ENCODE data around the gene RRAS.
A peak's percentile ranks its signal among the peaks of the same experiment; 100 is the strongest.
"Not testable (repeated sequence)": the region's sequence is repeated elsewhere in the genome, so short reads cannot be mapped to it uniquely, and the experiment has no call there.

RRAS gene

DNA sequence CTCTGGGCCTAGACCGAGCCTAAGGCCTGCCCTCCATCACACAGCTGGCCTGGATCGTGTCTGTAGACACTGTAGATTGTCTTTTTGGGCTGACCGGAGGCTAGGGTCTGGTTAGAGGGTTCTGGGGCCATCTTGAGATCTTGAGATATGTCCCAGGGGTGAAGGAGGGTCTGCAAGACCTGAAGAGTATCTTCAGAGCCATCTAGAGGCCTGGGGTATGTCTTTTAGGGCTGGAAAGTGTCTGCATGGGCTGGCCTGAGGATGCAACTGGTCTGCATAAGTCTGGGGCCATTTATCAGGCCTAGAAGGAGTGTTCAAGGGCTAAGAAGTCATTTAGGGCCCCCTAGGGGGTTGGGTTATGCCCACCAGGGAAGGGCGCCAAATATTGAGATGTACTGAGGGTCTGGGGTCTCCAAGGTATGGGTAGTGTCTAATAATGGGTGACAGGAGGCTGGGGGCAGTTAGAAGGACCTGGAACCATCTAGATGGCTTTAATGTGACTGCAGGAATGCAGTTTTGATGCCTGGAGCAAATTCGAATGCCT lies 2.6 kb upstream of the RRAS start:
- TF ChIP-seq ZFX (IDR thresholded peaks at IDR 0.05; ENCODE audit: borderline replicate concordance), result no peak
- TF ChIP-seq, protein P1, sequence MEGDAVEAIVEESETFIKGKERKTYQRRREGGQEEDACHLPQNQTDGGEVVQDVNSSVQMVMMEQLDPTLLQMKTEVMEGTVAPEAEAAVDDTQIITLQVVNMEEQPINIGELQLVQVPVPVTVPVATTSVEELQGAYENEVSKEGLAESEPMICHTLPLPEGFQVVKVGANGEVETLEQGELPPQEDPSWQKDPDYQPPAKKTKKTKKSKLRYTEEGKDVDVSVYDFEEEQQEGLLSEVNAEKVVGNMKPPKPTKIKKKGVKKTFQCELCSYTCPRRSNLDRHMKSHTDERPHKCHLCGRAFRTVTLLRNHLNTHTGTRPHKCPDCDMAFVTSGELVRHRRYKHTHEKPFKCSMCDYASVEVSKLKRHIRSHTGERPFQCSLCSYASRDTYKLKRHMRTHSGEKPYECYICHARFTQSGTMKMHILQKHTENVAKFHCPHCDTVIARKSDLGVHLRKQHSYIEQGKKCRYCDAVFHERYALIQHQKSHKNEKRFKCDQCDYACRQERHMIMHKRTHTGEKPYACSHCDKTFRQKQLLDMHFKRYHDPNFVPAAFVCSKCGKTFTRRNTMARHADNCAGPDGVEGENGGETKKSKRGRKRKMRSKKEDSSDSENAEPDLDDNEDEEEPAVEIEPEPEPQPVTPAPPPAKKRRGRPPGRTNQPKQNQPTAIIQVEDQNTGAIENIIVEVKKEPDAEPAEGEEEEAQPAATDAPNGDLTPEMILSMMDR (IDR thresholded peaks at IDR 0.05), result no peak
- peak overlapping the region; percentile 83 for H3K27ac ChIP-seq

DNA sequence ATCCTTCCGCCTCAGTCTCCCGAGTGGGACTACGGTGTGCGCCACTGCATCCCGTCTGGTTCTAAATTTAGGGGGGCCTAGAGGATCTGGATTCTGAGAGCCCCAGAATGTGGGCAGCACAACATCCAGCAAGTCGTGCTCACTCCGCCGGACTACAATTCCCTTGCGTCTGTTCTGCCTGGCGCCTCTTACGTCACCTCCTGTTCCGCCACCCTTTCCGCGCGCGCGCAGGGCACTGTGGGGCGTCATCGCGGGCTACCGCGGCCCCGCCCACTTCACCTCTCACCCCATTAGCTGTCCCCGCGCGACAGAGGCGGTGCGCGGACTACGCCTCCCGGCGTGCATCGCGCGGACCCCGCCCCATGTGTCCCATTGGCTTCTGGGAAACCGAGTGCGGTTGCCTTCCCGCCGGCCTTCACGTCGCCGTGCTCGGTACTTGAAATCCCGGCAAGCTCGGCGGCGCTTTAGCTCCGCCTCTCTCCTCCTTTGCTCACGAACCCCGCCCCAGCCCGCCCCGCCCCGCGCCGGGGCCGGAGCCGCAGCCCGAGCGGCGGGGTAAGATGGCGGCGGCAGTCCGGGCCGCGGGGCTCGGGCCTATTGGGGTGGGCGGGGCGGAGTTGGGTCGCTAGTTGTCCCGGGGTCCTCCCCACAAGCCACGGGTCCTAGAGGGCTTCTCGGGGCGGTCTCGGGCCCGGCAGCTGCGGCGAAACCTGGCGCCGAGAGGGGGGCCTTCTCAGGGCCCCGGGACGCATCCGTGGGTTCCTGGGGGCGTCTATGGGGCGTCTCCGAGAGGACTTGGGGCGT lies 1.9 kb upstream of the RRAS start, which contains the start of gene SCAF1:
SCAF1 (plus strand) TSS at position 522 of the 804 bp plus-strand sequence. CDS start 2,818 bp downstream, outside the sequence.
- TF ChIP-seq, protein P1 (IDR thresholded peaks at IDR 0.05), result no peak
- no peak for TF ChIP-seq ZFX (IDR thresholded peaks at IDR 0.05; ENCODE audit: borderline replicate concordance)
- H3K27ac ChIP-seq, result peak within 1 kb of the TSS; percentile 83

DNA sequence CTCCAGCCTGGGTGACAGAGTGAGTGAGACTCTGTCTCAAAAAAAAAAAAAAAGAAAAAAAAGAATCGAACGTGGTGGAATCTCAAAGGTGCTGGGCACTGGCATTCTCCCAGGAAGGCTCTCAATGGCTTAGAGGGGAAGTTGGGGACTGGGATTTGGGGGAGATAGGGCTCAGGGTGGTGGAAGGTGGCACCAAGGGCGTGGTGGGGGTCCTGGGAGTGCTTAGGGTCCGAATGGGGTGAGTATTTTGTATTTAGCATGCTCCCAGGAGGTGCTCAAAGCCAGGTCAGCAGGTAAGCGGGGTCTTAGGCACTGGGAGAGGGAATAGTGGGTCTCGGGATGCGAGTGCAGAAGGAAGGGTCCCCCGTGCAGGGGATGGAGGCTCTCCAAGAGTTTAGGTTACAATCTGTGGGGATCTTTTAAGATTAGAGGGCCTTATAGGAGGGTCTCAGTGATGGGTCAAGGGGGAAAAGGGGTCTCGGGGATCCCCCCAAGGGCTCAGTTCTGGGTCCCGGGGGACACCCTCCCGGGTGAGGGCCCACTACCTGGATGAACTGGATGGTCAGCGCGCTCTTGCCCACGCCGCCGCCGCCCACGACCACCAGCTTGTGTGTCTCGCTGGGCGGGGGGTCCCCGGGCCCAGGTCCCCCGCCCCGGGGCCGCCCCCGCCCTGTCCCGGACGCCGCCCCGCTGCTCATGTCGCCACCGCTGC lies 386 bp downstream of the RRAS start:
- H3K27ac ChIP-seq, result peak overlapping the region; percentile 83
- TF ChIP-seq ZFX (IDR thresholded peaks at IDR 0.05; ENCODE audit: borderline replicate concordance), result no peak
- TF ChIP-seq, protein P1 (IDR thresholded peaks at IDR 0.05), result no peak

DNA sequence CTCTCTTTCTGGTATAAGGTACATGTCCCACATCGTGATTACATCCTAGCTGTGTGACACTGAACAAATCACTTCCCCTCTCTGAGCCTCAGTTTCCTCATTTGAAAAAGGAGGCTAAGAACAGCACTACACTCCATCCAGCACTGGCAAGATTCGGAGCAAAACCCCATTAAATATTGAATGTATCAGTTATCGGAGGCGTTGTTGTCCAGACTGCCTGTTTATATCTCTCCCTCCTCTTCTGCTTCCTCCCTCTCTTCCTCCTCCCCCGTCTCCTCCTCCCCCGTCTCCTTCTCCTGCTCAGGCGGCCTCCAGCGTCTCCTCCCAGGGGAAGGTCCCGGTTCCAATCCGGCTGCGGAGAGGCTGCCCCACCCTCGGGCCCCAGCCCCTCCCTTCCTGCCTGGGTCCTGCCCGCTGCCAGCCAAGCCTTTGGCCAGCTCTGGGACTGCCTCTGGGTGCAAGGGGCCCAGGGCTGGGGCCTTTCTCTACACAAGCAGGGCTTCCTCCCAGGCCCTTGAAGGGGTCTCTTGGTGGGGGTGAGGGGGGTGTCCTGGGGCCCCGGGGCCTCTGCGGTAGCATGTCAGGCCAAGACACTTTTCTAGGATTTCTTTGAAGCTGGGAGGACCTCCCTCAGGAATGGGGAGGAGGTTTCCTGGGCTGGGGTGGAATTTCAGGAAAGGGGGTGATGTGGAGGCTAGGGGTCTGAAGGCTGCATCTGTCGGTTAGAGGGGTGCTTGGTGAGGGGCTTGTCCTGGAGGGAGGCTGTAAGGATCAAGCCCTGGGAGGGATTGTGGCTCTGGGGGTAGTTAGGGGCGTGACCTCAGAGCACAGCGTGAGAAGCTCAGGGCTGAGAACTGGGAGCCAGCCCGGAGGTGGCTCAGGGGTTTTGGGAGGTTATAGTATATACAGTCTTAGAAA lies 1.9 kb downstream of the RRAS start:
- peak overlapping the region; percentile 83 for H3K27ac ChIP-seq
- no peak for TF ChIP-seq ZFX (IDR thresholded peaks at IDR 0.05; ENCODE audit: borderline replicate concordance)

DNA sequence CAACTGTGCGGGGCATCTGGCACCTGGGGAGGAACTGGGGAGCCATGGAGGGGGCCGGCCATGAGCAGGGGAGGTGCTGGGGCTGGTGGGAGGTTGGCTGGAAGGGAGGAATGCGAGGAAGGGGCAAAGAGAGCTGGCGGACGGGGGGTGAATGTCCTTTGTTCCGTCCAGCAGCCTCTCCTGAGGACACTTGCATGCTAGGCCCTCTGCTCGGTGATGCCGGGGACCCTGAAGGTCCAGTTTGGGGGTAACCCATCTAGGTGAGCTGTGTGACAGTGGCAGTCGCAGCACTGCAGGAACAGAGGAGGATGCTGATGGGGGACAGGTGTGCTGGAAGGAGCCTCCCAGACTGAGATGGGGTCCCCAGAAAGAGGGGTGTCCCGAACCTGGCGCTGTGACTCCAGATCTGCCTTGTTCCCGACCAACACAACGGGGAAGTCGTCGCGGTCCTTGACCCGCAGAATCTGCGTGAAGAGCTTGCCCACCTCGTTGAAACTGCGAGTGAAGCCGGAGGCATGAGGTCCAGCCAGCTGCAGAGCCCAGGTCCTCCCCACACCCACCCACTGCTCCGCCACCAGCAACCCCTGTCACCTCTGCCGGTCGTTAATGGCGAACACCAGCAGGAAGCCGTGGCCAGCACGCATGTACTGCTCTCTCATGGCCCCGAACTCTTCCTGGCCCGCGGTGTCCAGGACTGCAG lies 3.6 kb downstream of the RRAS start:
- no peak overlapping the region for H3K27ac ChIP-seq
- TF ChIP-seq ZFX (IDR thresholded peaks at IDR 0.05; ENCODE audit: borderline replicate concordance), result no peak
- TF ChIP-seq, protein P1 (IDR thresholded peaks at IDR 0.05), result no peak

DNA sequence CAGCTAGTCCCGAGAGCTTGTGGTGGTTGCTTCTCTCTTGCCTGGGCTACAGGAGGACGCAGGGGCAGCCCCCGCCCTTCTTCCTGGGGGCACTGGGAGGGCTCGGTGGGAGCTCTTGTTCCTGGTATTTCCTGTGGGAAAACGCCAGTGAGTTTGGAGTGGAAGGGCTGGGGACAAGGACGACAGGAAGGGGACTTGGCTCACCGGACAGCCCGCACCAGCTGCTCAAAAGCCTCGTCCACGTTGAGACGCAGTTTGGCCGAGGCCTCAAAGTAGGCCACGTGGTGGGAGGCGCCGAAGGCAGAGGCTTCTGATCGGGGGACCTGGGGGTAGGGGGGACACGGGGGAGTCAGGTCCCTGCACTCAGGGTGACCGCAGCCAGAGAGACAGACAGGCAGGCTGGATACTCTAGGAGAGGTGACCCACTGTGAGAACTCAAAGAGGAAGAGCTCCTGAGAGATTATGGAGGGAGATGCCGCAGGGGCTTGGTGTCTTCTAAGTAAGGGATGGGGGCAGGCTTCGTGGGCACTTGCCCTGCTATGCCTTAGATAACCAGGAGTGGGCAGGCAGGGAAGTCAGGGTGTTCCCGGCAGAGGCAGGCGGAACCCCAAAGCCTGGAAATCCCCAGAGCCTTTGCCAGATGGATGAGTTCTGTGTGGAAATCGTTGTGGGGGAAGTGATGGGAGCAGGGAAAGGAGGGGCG lies 4.3 kb downstream of the RRAS start:
- TF ChIP-seq ZFX (IDR thresholded peaks at IDR 0.05; ENCODE audit: borderline replicate concordance), result no peak
- TF ChIP-seq, protein P1 (IDR thresholded peaks at IDR 0.05), result no peak

DNA sequence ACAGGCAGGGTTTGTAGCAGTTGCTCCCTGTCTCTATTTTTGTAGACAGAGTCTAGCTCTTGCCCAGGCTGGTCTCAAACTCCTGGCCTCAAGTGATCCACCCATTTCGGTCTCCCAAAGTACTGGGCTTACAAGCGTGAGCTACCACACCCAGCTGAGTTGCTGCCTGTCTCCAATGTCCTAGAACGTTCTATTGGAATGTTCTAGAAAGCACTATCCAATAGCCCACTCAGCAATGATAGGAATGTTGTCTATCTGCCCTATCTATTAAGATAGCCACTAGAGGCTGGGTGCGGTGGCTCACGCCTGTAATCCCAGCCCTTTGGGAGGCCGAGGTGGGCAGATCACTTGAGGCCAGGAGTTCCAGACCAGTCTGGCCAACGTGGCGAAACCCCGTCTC lies 6.7 kb downstream of the RRAS start:
- H3K27ac ChIP-seq, result not testable (repeated sequence)

More for the DNA sequence above, 4.3 kb downstream of the RRAS start:
- peak overlapping the region; percentile 15; the same call in 1 of the 2 replicates for H3K27ac ChIP-seq

Measured in 22Rv1 (cell line).